Skin of body (tissue), 2 donors: ENCODE measurements around the gene UBE2L6. TPM values are rescaled to one million over a fixed set of nuclear protein-coding genes. Genes with fewer than 3 reads are reported as not detected.

ENCODE experiments used
- DNase-seq: peaks from one replicate; lab custom pipeline; 2025; lab: John Stamatoyannopoulos, UW
- total RNA-seq: library from RNA; depleted of rRNA; stranded (reverse); fragments of >200 nt; gene quantifications from one replicate; pipeline ENCODE4 v1.2.3, GENCODE V29; 2014

UBE2L6 gene
- total RNA-seq, 1 donor from 2014 or later = 9.9 TPM

DNA sequence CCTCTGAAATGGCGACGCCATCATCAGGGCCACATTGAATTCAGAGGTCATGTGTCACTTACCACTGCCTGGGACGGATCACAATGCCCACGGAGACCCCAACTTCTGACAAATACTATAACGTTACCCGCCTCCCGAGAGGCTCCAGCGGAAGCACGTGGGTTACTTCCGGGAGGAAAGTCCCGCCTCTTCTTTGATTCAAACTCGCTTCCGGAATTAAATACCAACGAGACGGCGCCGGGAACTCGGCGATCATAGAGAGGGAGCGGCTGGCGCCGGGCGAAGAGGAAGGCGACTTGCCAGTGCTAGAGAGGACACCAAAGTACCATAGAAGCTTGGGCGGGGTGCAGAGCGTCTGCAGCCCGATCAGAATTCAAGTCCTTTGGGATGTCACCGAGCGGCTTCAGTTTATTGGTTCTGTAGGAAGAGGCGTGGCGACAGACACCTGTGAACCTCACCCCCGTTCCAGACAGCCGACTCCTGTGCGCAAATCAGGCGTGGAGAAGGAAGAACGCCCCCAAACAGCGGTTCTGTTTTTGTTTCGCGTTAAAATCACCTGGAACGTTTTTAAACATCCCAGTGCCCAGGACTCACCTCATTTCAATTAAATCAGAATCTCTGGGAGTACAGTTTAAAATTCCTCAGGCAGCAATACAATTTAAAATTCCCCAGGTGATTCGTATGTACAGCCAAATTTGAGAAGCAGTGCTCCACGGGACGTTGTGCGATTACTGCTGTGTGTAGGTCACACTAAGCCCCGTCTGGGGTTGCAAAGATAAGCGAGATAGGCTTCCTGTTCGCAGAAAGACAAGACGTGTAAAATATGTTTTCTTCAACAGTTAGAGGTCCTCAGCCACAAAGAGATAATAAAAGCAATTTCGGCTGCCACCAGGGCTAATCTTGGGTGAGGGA is 36.6 kb downstream of the UBE2L6 start, which contains the start of gene TIMM10:
TSS of gene TIMM10 (minus strand) at position 159 of the 912 bp plus-strand sequence. CDS start 565 bp downstream, outside the sequence.
- DNase-seq = peak; percentile 96

GRCh38 chr11:57530215-57530595 is 37.3 kb downstream of the UBE2L6 start:
- DNase-seq = no peak

- no peak for DNase-seq
Observed at GRCh38 chr11:57529012-57529411, 38.5 kb downstream of the UBE2L6 start.

GRCh38 chr11:57527056-57527631 is 40.3 kb downstream of the UBE2L6 start:
- peak; percentile 53 for DNase-seq

DNA sequence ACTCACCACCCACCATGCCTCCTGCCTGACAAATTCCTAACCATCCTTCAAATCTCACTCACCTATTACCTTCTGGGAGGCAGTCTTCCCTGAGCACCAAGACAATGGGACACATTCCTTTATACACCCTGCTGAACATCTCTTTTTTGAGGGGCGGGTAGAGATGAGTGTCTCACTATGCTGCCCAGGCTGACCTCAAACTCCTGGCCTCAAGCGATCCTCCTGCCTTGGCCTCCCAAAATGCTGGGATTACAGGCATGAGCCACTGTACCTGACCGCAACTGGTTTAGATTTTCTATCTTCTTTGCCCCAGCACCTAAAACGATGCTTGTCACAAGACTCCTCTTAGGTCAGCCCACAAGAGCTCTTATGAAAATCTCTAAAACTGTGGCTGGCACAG is 44.1 kb downstream of the UBE2L6 start:
- DNase-seq = no peak

DNA sequence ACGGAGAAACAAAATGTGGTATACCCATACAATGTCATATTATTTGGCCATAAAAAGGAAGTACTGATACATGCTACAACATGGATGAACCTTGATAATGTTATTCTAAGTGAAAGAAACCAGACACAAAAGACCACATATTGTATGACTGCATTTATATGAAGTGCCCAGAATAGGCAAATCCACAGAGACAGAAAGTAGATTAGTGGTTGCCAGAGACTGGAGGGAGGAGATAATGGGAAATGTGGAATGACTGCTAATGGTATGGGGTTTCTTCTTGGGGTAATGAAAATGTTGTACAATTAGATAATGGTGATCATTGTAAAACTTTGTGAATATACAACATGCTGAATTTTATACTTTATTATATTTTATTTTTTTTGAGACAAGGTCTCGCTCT is 46.4 kb downstream of the UBE2L6 start:
- no peak for DNase-seq

DNA sequence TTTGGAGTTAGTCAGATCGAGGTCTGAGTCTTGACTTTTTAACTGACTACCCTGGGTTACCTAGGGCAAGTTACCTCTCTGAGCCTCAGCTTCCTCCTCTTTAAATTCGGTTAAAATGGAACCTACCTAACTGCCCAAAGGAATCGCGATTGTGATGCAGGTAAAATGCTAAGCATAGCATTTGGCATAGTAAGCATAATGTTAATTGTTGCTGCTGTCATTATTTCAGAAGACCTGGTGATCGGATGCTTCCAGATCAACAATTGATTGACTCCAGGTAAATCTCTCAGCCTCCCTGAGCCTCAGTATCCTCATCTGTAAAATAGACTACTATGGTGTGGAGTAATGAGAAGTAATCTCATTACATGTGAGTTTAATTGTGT is 51.4 kb downstream of the UBE2L6 start:
- no peak for DNase-seq

DNA sequence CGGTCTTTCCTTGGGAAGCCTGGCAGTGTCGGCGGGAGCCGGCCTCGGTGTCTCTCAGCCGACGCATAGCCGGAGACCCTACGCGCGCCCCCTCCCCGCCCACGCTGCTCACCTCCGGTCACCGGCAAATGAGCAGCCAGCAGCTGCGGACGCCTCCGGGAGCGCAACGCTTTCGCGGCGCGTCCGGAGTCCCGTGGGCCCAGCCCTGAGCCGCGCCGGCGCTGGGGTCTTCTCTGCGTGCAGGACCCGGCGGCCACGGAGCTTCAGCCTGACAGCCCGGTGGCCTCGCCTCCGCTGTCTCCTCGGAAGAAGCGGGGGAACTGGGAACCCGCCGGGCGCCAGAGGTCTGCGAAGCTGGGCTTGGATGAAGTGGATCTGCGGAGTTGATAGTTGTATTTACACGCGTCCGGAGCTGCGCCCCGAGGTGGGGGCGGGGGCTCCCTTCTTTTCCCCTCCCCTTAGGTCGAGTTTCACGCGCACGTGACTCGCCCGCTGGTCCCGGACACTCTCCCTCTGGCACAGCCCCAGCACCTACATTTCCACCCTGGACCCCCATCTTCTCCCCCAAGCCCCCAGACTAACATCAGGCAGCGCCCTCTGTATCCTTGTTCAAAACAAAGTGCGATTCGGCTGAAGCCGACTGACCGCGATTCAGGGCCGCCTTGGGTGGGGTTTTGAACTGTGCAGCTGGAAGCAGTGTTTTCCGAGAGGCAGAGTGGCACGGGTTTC is 52.0 kb downstream of the UBE2L6 start, which contains the start of gene SLC43A1:
TSS of gene SLC43A1 (minus strand) at position 371 of the 729 bp plus-strand sequence. CDS start 1,591 bp downstream, outside the sequence.
- DNase-seq = no peak

GRCh38 chr11:57514538-57515331 is 52.7 kb downstream of the UBE2L6 start:
- no peak for DNase-seq

DNA sequence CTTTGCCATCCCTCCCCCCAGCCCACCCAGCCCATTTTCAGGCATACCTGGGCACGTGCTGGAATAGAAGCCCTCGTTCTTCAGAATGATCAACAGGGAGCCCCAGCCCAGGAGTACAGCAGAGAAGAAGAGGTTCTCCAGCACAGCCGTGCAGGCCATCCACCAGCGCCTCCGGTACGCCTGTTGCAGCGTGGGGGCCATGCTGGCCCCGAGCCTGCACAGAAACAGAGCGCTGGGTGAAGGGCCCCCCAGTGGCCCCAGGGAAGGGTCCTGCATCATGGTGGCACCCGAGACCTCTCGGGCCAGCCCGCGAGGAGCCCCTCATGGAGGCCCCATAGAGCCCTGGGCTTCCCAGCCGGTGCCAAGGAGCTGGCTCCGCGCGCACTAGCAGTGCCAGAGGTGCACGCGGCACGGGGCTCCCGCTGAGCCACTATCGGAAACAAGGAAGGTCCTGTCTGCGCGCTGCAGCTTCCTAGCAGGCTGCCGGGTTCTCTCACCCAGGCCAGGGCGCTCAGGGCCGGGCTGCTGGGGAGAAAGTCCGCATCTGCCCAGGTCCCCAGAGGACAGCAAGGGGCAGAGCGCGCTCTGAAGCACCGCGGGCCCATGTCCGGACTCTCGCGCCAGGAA is 53.4 kb downstream of the UBE2L6 start:
- no peak for DNase-seq

DNA sequence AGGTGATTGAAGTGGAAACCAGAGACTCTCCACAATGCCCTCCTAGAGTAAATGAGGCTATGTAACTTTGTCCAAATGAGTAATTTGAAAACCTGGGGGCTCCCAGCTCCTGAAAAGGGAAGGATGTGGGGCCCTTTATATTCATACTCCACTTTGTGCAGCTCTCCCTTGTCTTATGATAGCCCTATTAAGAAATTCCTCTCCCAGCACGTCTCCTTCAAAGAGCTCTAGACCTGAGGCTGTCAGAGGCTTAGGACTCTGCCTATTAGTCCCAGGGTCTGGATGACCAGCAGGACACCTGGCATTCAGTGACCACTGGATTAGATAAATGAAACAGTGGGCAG is 54.0 kb downstream of the UBE2L6 start:
- DNase-seq = no peak

- no peak for DNase-seq
Observed at GRCh38 chr11:57512646-57513451, 54.6 kb downstream of the UBE2L6 start.

DNA sequence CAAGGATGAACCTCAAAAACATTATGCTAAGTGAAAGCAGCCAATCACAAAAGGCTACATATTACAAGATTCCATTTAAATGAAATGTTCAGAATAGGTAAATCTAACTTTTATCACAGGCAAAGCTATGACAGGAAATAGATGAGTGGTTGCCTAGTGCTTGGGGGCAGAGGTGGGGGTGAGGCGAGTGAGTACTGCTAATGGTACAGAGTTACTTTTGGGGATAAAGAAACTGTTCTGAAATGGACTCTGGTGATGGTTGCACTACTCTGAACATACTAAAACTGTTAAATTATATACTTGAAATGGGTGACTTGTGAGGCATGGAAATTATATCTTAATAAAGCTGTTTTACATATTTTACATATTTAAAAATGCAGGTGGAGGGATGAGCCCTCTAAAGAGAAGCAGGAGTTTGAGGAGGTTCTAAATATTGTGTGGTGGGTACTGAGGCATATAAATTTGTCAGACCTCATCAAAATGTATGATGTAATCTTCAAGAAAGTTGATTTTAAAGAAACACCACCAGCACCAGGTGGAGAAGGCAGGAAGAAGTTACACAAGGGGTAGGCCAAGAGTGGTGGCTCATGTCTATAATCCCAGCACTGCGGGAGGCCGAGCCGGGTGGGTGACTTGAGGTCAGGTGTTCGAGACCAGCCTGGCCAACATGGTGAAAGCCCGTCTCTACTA is 55.6 kb downstream of the UBE2L6 start:
- no peak for DNase-seq

GRCh38 chr11:57508341-57509170 is 58.9 kb downstream of the UBE2L6 start:
- no peak for DNase-seq

- DNase-seq = no peak
Observed at GRCh38 chr11:57506522-57506921, 61.0 kb downstream of the UBE2L6 start.

- DNase-seq = no peak
Observed at GRCh38 chr11:57504511-57504910, 63.0 kb downstream of the UBE2L6 start.

DNA sequence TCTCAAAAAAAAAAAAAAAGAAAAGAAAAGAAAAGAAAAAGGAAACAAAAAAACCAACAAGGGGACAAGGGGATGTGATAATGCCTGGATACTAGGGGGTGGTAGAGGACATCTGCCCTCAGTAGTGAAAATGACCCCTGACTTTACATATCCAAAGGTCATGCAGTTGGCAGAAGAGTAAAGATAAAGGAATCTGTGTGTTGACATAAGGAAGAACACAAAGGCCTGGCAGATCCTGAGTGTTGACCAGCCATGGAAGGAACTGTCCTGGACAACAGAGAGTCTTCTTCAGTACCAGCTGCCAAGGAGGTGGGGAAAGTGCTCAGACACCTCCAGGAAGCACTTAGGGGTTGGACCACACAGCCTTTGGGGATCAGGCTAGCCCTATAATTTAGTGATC is 64.6 kb downstream of the UBE2L6 start:
- DNase-seq = no peak

DNA sequence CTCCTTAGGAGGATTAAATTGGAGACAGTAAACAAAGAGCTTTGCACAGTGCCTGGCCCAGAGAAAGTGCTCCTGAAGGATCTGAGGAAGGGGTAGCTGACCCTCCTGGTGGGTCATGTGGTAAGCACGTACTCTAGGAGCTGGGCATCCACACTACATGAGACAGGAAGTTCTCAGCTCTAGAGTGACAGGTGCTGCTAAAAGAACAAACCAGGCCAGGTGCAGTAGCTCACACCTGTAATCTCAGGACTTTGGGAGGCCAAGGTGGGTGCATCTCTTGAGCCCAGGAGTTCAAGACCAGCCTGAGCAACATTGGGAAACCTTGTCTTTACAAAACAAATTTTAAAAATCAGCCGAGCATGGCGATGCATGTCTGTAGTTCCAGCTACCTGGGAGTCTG is 65.1 kb downstream of the UBE2L6 start:
- no peak for DNase-seq
